ENCODE measurements around the gene PCGF1. TPM values are rescaled to one million over a fixed set of nuclear protein-coding genes. Genes with fewer than 3 reads are reported as not detected.
A peak's percentile ranks its signal among the peaks of the same experiment; 100 is the strongest.

PCGF1 gene
- total and polyA plus RNA-seq, 9 of the 15 experiments (the other 6 are each of a cell fraction or from before 2014, with no cell fraction given), result 20.3 to 45.7 (median 29.3) TPM

DNA sequence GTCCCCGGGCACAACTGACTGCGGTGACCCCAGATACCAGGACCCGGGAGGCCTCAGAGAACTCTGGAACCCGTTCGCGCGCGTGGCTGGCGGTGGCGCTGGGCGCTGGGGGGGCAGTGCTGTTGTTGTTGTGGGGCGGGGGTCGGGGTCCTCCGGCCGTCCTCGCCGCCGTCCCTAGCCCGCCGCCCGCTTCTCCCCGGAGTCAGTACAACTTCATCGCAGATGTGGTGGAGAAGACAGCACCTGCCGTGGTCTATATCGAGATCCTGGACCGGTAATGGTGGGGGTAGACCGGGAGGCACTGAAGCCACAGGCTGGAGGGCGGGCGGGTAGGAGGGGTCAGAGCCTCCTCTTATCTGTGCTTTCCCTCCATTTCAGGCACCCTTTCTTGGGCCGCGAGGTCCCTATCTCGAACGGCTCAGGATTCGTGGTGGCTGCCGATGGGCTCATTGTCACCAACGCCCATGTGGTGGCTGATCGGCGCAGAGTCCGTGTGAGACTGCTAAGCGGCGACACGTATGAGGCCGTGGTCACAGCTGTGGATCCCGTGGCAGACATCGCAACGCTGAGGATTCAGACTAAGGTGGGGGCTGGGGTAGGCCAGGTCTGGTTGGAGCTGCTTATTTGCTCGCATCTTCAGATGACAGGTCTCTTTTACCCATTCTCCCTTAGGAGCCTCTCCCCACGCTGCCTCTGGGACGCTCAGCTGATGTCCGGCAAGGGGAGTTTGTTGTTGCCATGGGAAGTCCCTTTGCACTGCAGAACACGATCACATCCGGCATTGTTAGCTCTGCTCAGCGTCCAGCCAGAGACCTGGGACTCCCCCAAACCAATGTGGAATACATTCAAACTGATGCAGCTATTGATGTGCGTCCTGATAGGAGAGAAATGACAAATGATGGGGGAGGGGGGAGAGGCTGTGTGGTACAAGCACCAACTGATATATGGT is 23.0 kb upstream of the PCGF1 start (continued):
- TF ChIP-seq, protein P1, sequence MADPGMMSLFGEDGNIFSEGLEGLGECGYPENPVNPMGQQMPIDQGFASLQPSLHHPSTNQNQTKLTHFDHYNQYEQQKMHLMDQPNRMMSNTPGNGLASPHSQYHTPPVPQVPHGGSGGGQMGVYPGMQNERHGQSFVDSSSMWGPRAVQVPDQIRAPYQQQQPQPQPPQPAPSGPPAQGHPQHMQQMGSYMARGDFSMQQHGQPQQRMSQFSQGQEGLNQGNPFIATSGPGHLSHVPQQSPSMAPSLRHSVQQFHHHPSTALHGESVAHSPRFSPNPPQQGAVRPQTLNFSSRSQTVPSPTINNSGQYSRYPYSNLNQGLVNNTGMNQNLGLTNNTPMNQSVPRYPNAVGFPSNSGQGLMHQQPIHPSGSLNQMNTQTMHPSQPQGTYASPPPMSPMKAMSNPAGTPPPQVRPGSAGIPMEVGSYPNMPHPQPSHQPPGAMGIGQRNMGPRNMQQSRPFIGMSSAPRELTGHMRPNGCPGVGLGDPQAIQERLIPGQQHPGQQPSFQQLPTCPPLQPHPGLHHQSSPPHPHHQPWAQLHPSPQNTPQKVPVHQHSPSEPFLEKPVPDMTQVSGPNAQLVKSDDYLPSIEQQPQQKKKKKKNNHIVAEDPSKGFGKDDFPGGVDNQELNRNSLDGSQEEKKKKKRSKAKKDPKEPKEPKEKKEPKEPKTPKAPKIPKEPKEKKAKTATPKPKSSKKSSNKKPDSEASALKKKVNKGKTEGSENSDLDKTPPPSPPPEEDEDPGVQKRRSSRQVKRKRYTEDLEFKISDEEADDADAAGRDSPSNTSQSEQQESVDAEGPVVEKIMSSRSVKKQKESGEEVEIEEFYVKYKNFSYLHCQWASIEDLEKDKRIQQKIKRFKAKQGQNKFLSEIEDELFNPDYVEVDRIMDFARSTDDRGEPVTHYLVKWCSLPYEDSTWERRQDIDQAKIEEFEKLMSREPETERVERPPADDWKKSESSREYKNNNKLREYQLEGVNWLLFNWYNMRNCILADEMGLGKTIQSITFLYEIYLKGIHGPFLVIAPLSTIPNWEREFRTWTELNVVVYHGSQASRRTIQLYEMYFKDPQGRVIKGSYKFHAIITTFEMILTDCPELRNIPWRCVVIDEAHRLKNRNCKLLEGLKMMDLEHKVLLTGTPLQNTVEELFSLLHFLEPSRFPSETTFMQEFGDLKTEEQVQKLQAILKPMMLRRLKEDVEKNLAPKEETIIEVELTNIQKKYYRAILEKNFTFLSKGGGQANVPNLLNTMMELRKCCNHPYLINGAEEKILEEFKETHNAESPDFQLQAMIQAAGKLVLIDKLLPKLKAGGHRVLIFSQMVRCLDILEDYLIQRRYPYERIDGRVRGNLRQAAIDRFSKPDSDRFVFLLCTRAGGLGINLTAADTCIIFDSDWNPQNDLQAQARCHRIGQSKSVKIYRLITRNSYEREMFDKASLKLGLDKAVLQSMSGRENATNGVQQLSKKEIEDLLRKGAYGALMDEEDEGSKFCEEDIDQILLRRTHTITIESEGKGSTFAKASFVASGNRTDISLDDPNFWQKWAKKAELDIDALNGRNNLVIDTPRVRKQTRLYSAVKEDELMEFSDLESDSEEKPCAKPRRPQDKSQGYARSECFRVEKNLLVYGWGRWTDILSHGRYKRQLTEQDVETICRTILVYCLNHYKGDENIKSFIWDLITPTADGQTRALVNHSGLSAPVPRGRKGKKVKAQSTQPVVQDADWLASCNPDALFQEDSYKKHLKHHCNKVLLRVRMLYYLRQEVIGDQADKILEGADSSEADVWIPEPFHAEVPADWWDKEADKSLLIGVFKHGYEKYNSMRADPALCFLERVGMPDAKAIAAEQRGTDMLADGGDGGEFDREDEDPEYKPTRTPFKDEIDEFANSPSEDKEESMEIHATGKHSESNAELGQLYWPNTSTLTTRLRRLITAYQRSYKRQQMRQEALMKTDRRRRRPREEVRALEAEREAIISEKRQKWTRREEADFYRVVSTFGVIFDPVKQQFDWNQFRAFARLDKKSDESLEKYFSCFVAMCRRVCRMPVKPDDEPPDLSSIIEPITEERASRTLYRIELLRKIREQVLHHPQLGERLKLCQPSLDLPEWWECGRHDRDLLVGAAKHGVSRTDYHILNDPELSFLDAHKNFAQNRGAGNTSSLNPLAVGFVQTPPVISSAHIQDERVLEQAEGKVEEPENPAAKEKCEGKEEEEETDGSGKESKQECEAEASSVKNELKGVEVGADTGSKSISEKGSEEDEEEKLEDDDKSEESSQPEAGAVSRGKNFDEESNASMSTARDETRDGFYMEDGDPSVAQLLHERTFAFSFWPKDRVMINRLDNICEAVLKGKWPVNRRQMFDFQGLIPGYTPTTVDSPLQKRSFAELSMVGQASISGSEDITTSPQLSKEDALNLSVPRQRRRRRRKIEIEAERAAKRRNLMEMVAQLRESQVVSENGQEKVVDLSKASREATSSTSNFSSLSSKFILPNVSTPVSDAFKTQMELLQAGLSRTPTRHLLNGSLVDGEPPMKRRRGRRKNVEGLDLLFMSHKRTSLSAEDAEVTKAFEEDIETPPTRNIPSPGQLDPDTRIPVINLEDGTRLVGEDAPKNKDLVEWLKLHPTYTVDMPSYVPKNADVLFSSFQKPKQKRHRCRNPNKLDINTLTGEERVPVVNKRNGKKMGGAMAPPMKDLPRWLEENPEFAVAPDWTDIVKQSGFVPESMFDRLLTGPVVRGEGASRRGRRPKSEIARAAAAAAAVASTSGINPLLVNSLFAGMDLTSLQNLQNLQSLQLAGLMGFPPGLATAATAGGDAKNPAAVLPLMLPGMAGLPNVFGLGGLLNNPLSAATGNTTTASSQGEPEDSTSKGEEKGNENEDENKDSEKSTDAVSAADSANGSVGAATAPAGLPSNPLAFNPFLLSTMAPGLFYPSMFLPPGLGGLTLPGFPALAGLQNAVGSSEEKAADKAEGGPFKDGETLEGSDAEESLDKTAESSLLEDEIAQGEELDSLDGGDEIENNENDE (IDR thresholded peaks at IDR 0.05; ENCODE audit: low read depth, low read length), result no peak
- TF ChIP-seq ETS2 (tag; IDR thresholded peaks at IDR 0.05; ENCODE audit: borderline replicate concordance, poor library complexity, severe bottlenecking) (no peak), ARHGAP35 (IDR thresholded peaks at IDR 0.05; ENCODE audit: partially characterized antibody) (no peak), ZNF57 (CRISPR knock-in tag; IDR thresholded peaks at IDR 0.05) (no peak), HNRNPUL1 (IDR thresholded peaks at IDR 0.05; ENCODE audit: low read length) (no peak), ZNF316 (IDR thresholded peaks at IDR 0.05) (no peak)
- TF ChIP-seq, protein P2, sequence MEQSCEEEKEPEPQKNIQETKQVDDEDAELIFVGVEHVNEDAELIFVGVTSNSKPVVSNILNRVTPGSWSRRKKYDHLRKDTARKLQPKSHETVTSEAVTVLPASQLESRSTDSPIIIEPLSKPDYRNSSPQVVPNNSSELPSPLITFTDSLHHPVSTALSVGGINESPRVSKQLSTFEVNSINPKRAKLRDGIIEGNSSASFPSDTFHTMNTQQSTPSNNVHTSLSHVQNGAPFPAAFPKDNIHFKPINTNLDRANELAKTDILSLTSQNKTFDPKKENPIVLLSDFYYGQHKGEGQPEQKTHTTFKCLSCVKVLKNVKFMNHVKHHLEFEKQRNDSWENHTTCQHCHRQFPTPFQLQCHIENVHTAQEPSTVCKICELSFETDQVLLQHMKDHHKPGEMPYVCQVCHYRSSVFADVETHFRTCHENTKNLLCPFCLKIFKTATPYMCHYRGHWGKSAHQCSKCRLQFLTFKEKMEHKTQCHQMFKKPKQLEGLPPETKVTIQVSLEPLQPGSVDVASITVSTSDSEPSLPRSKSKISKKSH (CRISPR knock-in tag; IDR thresholded peaks at IDR 0.05), result no peak
- TF ChIP-seq, protein P3, sequence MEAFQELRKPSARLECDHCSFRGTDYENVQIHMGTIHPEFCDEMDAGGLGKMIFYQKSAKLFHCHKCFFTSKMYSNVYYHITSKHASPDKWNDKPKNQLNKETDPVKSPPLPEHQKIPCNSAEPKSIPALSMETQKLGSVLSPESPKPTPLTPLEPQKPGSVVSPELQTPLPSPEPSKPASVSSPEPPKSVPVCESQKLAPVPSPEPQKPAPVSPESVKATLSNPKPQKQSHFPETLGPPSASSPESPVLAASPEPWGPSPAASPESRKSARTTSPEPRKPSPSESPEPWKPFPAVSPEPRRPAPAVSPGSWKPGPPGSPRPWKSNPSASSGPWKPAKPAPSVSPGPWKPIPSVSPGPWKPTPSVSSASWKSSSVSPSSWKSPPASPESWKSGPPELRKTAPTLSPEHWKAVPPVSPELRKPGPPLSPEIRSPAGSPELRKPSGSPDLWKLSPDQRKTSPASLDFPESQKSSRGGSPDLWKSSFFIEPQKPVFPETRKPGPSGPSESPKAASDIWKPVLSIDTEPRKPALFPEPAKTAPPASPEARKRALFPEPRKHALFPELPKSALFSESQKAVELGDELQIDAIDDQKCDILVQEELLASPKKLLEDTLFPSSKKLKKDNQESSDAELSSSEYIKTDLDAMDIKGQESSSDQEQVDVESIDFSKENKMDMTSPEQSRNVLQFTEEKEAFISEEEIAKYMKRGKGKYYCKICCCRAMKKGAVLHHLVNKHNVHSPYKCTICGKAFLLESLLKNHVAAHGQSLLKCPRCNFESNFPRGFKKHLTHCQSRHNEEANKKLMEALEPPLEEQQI (IDR thresholded peaks at IDR 0.05), result no peak
- TF ChIP-seq, protein P4, sequence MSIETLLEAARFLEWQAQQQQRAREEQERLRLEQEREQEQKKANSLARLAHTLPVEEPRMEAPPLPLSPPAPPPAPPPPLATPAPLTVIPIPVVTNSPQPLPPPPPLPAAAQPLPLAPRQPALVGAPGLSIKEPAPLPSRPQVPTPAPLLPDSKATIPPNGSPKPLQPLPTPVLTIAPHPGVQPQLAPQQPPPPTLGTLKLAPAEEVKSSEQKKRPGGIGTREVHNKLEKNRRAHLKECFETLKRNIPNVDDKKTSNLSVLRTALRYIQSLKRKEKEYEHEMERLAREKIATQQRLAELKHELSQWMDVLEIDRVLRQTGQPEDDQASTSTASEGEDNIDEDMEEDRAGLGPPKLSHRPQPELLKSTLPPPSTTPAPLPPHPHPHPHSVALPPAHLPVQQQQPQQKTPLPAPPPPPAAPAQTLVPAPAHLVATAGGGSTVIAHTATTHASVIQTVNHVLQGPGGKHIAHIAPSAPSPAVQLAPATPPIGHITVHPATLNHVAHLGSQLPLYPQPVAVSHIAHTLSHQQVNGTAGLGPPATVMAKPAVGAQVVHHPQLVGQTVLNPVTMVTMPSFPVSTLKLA (conservative IDR thresholded peaks at IDR 0.05), result peak; percentile 73 to 90

All from K562 (cell line).